Activated CD4-positive, alpha-beta memory T cell treated with anti-CD3 and anti-CD28 coated beads for 36 hours (primary cell): ENCODE measurements around the gene PCNT. TPM values are rescaled to one million over a fixed set of nuclear protein-coding genes. Genes with fewer than 3 reads are reported as not detected.
A peak's percentile ranks its signal among the peaks of the same experiment; 100 is the strongest.

ENCODE experiments used
- CTCF ChIA-PET: fragments of 350-600 bp; sonication (Branson Sonifier 250); formaldehyde crosslinking; loops from one replicate; lab custom pipeline; 2021; ENCODE audit warnings: antibody characterized with exemption, inconsistent platforms; lab: Charles Lee
- POLR2A ChIA-PET: fragments of 350-600 bp; sonication (Branson Sonifier 250); formaldehyde crosslinking; loops from one replicate; lab custom pipeline; 2021; ENCODE audit warnings: antibody characterized with exemption; lab: Charles Lee
- DNase-seq: peaks from one replicate; pipeline ENCODE4 v3.0.0-alpha.2; 2020
- H3K27ac Mint-ChIP-seq: one replicate; pipeline ENCODE4 v1.8.0; 2021; ENCODE audit warnings: mixed read lengths
- H3K27me3 Mint-ChIP-seq: one replicate; pipeline ENCODE4 v1.8.0; 2021; ENCODE audit warnings: mixed read lengths
- H3K36me3 Mint-ChIP-seq: one replicate; pipeline ENCODE4 v1.8.0; 2021; ENCODE audit warnings: mixed read lengths
- H3K4me1 Mint-ChIP-seq: one replicate; pipeline ENCODE4 v1.8.0; 2021; ENCODE audit warnings: low read depth, mixed read lengths
- H3K4me3 Mint-ChIP-seq: one replicate; pipeline ENCODE4 v1.8.0; 2021; ENCODE audit warnings: mild to moderate bottlenecking, mixed read lengths
- H3K9me3 Mint-ChIP-seq: one replicate; pipeline ENCODE4 v1.8.0; 2021; ENCODE audit warnings: mixed read lengths
- intact Hi-C: fragments of 100-400 bp; cut with micrococcal nuclease; formaldehyde crosslinking; loops from one replicate; pipeline ENCODE4 v1.15.1; 2023
- total RNA-seq, 2 experiments: library from RNA; stranded (reverse); gene quantifications; one replicate each; pipeline ENCODE4 v1.2.3, GENCODE V29; 2021

The PCNT gene
- total RNA-seq, 2 experiments from 2014 or later = 48.5 to 50.6 TPM

DNA sequence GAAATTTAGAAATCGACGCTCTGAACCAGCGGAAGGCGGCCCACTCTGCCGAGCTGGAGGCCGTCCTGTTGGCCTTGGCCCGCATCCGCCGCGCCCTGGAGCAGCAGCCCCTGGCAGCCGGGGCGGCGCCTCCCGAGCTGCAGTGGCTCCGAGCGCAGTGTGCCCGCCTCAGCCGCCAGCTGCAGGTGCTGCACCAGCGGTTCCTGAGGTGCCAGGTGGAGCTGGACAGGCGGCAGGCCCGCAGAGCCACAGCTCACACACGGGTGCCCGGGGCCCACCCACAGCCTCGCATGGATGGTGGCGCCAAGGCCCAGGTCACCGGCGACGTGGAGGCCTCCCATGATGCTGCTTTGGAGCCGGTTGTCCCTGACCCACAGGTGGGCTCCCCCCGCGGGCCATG is 87.7 kb downstream of the PCNT start:
- Mint-ChIP-seq H3K9me3 (no peaks in the 10 kb centered on the region), H3K27ac (no peak overlapping the region), H3K4me3 (no peak overlapping the region), H3K4me1 (peaks cover 3% of the 10 kb centered on the region), H3K27me3 (no peaks in the 10 kb centered on the region), H3K36me3 (peaks cover 13% of the 10 kb centered on the region)
- ChIA-PET POLR2A (no interaction called here), CTCF (no interaction called here)
- no peak for DNase-seq
- intact Hi-C loops = no loop called here

- Mint-ChIP-seq H3K9me3 (no peaks in the 10 kb centered on the region), H3K36me3 (peaks cover 10% of the 10 kb centered on the region), H3K27ac (no peak overlapping the region), H3K27me3 (no peaks in the 10 kb centered on the region), H3K4me3 (no peak overlapping the region), H3K4me1 (peaks cover 3% of the 10 kb centered on the region)
- no peak for DNase-seq
- ChIA-PET CTCF (no interaction called here), POLR2A (no interaction called here)
- intact Hi-C loops = no loop called here
These were observed 88.8 kb downstream of the PCNT start for GRCh38 chr21:46412521-46413364.

- no peak for DNase-seq
- H3K9me3 Mint-ChIP-seq = no peaks in the 10 kb centered on the region
- H3K27ac Mint-ChIP-seq = no peak overlapping the region
- no peaks in the 10 kb centered on the region for H3K27me3 Mint-ChIP-seq
- intact Hi-C loops = no loop called here
- H3K36me3 Mint-ChIP-seq = peaks cover 14% of the 10 kb centered on the region
- H3K4me3 Mint-ChIP-seq = no peak overlapping the region
- CTCF ChIA-PET = no interaction called here
- peaks cover 3% of the 10 kb centered on the region for H3K4me1 Mint-ChIP-seq
- POLR2A ChIA-PET = no interaction called here
These were observed 89.4 kb downstream of the PCNT start for GRCh38 chr21:46413365-46413696.

GRCh38 chr21:46414965-46415275 is 91.0 kb downstream of the PCNT start:
- Mint-ChIP-seq H3K9me3 (no peaks in the 10 kb centered on the region), H3K4me3 (no peak overlapping the region), H3K36me3 (peaks cover 20% of the 10 kb centered on the region), H3K27ac (no peak overlapping the region), H3K4me1 (peaks cover 2% of the 10 kb centered on the region), H3K27me3 (no peaks in the 10 kb centered on the region)
- CTCF ChIA-PET = no interaction called here
- no peak for DNase-seq
- POLR2A ChIA-PET = no interaction called here
- intact Hi-C loops = no loop called here

DNA sequence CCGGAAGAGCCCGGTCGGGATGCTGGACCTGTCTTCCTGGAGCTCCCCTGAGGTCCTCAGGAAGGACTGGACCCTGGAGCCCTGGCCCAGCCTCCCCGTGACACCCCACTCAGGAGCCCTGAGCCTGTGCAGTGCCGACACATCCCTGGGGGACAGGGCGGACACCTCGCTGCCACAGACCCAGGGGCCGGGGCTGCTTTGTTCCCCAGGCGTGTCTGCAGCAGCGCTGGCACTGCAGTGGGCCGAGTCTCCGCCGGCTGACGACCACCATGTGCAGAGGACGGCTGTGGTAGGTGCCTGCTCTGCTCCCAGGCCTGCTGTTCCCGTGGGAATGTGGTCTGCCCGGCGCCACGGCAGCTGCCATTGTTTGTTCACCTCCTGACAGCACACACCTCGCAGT is 92.6 kb downstream of the PCNT start:
- DNase-seq = no peak
- H3K4me3 Mint-ChIP-seq = no peak overlapping the region
- POLR2A ChIA-PET = no interaction called here
- no peaks in the 10 kb centered on the region for H3K9me3 Mint-ChIP-seq
- intact Hi-C loops = no loop called here
- H3K27ac Mint-ChIP-seq = no peak overlapping the region
- H3K4me1 Mint-ChIP-seq = no peaks in the 10 kb centered on the region
- CTCF ChIA-PET = no interaction called here
- H3K27me3 Mint-ChIP-seq = no peaks in the 10 kb centered on the region
- H3K36me3 Mint-ChIP-seq = peaks cover 23% of the 10 kb centered on the region

DNA sequence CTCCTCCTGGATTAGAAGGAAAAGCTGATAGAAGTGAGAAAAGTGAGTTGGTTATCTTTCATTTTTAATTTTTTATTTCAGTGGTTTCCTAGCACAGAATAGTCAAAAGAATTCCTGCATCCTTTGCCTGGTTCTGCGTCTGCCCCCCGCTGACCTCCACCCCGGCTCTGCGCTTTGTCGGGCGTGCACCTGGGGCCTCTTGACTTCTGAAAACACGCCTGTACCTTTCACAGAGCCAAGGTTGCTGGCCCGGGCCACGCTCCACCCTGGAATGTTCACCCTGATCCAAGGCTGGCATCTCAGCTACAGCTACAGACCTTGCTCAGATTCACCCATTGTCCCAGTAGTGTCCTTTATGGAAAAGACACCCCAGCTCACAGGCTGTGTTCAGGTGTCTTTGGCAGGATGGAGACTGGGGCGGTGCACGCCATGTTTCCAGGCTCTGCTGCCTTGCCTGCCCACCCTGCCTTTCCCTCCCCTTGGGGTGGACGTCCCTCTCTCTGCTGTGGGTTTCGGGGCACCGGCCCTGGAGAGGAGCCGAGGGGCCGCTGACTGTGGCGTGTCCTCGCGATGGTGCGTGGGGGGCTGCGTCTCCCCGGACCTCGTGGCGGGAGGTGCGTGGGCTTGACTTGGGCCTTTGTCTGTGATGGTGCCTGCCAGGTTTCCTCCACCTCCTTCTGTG is 94.5 kb downstream of the PCNT start:
- DNase-seq = no peak
- no peaks in the 10 kb centered on the region for H3K9me3 Mint-ChIP-seq
- H3K4me3 Mint-ChIP-seq = no peak overlapping the region
- intact Hi-C loops = no loop called here
- peaks cover 23% of the 10 kb centered on the region for H3K36me3 Mint-ChIP-seq
- H3K27me3 Mint-ChIP-seq = no peaks in the 10 kb centered on the region
- H3K4me1 Mint-ChIP-seq = peaks cover 3% of the 10 kb centered on the region
- CTCF ChIA-PET = no interaction called here
- POLR2A ChIA-PET = no interaction called here
- no peak overlapping the region for H3K27ac Mint-ChIP-seq

DNA sequence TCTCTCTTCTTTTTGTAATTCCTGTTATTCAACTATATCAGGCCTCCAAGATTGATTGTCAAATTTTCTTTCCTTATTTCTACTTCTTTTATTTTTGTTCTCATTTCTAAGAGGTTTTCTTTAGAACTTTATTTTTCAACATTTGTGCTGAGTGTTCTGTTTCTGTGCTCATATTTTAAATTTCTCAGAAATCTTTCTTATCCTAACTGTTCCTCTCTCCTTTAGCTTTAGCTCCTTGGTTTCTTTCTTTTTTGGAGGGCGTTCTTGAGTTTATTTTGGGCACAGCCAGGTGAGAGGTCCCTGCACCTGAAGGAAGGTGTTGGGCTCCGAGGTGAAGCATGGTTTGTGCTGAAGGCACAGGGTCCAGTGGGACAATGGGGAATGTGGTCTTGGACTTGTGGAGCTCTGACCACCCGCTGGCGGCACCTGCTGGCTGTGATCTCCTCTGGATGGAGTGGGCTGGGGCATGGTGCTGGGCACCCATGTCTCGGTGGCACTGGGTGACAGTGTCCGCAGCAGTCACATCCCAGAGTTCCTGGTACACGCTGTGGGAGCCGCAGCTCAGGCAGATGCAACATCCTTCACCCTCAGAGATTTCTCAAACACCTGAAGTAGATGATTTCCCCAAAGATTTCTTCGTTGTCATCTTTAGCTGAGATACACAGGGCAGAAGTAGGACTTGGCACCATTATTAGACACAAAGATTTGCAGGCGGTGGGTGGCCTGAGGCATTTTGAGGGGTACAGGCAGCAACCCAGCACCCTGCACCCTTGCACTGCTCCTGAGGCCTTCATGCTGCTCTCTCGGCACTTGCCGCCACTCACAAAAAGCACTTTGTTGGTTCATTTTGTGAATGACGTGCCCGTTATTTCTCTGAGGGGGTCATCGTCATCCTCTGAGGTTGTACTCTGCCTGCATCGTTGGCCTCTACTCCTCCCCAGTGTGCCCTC is 96.6 kb downstream of the PCNT start:
- Mint-ChIP-seq H3K27ac (no peak overlapping the region), H3K4me3 (no peak overlapping the region), H3K27me3 (no peaks in the 10 kb centered on the region), H3K9me3 (no peaks in the 10 kb centered on the region), H3K36me3 (peaks cover 23% of the 10 kb centered on the region), H3K4me1 (peaks cover 9% of the 10 kb centered on the region)
- POLR2A ChIA-PET = no interaction called here
- CTCF ChIA-PET = interaction anchor here (0.6 kb wide), 1 partner anchor 105 kb away, joined by 3 read pairs; no protein-coding TSS in a partner anchor
- DNase-seq = no peak
- intact Hi-C loops = no loop called here

DNA sequence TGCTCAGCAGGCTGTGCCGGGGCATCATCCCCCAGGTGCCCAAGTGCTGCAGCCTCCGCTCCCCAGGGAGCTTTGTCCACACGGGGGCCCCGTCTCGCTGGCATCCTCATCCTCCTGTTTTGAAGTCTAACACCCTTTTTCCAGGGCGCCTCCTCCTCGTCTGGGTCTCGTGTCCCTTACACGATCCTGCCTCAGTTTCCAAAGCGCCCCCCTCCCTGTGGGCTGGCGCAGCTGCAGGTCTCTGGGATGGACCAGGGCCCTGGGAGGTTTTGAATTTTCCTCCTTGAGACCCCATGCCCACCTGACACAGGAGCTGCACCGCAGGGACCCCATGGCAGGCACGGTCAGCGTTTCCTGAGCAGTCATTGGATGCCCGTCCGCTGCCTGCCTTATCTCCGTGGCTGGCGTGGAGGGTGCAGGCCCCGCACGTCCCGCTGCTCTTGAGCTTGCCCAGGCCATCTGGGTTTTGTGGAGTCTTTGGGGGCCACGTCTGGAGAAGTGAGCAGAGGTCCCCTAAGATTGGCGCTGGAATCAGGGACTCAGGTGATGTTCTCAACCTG is 97.3 kb downstream of the PCNT start:
- POLR2A ChIA-PET = no interaction called here
- Mint-ChIP-seq H3K36me3 (peaks cover 17% of the 10 kb centered on the region), H3K9me3 (no peaks in the 10 kb centered on the region), H3K27me3 (no peaks in the 10 kb centered on the region), H3K4me3 (no peak overlapping the region), H3K27ac (no peak overlapping the region), H3K4me1 (peaks cover 11% of the 10 kb centered on the region)
- DNase-seq = no peak
- CTCF ChIA-PET = interaction anchor here (0.6 kb wide), 1 partner anchor 105 kb away, joined by 3 read pairs; no protein-coding TSS in a partner anchor
- intact Hi-C loops = no loop called here

- H3K36me3 Mint-ChIP-seq = peaks cover 17% of the 10 kb centered on the region
- H3K9me3 Mint-ChIP-seq = no peaks in the 10 kb centered on the region
- H3K27ac Mint-ChIP-seq = no peak overlapping the region
- no peak for DNase-seq
- no peaks in the 10 kb centered on the region for H3K27me3 Mint-ChIP-seq
- peaks cover 11% of the 10 kb centered on the region for H3K4me1 Mint-ChIP-seq
- no peak overlapping the region for H3K4me3 Mint-ChIP-seq
- POLR2A ChIA-PET = no interaction called here
- CTCF ChIA-PET = no interaction called here
- intact Hi-C loops = no loop called here
These were observed 98.0 kb downstream of the PCNT start for GRCh38 chr21:46421756-46422555.

DNA sequence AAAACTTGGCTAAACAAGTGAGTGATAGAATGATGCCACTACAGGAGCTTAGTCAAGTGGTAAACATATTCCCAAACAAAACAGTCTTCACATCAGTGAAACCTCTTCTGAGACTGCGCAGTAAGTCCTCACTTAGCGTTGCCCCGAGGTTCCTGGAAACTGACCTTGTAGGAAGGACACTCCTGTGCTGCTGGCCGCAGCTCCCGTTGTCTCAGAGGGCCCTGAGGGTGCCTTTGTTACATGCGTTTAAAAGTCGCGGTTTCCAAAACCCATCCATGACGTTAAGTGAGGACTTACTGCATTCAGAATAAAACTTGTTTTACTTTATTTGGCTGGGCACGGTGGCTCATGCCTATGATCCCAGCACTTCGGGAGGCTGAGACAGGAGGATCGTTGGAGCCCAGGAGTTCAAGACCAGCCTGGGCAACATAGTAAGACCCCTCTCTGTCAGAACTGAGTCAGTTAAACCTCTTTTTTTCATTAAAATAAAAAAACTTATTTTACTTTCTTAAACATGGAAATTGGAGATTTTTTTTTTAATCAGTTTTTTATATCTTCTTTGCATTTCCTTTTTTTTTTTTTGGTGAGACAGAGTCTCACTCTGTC is 98.8 kb downstream of the PCNT start:
- POLR2A ChIA-PET = no interaction called here
- no peaks in the 10 kb centered on the region for H3K9me3 Mint-ChIP-seq
- peaks cover 17% of the 10 kb centered on the region for H3K36me3 Mint-ChIP-seq
- intact Hi-C loops = no loop called here
- H3K27ac Mint-ChIP-seq = peak overlapping the region; percentile 5
- peaks cover 11% of the 10 kb centered on the region for H3K4me1 Mint-ChIP-seq
- CTCF ChIA-PET = no interaction called here
- DNase-seq = no peak
- no peak overlapping the region for H3K4me3 Mint-ChIP-seq
- H3K27me3 Mint-ChIP-seq = no peaks in the 10 kb centered on the region

GRCh38 chr21:46423546-46424038 is 99.6 kb downstream of the PCNT start:
- Mint-ChIP-seq H3K27me3 (no peaks in the 10 kb centered on the region), H3K36me3 (peaks cover 15% of the 10 kb centered on the region), H3K27ac (peak overlapping the region; percentile 46), H3K9me3 (no peaks in the 10 kb centered on the region), H3K4me3 (no peak overlapping the region), H3K4me1 (peaks cover 11% of the 10 kb centered on the region)
- ChIA-PET CTCF (no interaction called here), POLR2A (no interaction called here)
- DNase-seq = no peak
- intact Hi-C loops = no loop called here
